ENCODE data around the gene CERS1.

Gene CERS1

GRCh38 chr19:18847549-18848463 is 48.2 kb downstream of the CERS1 start:
- no peak for DNase-seq (ENCODE audit: low read depth, low spot score)
- no peak overlapping the region for H3K4me3 ChIP-seq (ENCODE audit: low read length)

- H3K4me3 ChIP-seq (ENCODE audit: low read length): no peak overlapping the region
- no peak for DNase-seq (ENCODE audit: low read depth, low spot score)
Measured at GRCh38 chr19:18846862-18847548, 49.0 kb downstream of the CERS1 start.

- no peak overlapping the region for H3K4me3 ChIP-seq (ENCODE audit: low read length)
Measured at GRCh38 chr19:18845961-18846360, 50.0 kb downstream of the CERS1 start.

GRCh38 chr19:18844806-18845329 is 51.1 kb downstream of the CERS1 start:
- H3K4me3 ChIP-seq (ENCODE audit: low read length): no peak overlapping the region
- no peak for DNase-seq (ENCODE audit: low read depth, low spot score)

More at GRCh38 chr19:18845961-18846360, 50.0 kb downstream of the CERS1 start:
- DNase-seq (ENCODE audit: low read depth, low spot score): no peak

- DNase-seq (ENCODE audit: low read depth, low spot score): peak; percentile 20
Measured at GRCh38 chr19:18843960-18844359, 52.0 kb downstream of the CERS1 start.

GRCh38 chr19:18842166-18842565 is 53.8 kb downstream of the CERS1 start:
- H3K4me3 ChIP-seq (ENCODE audit: low read length): no peak overlapping the region
- DNase-seq (ENCODE audit: low read depth, low spot score): no peak

More at GRCh38 chr19:18843960-18844359, 52.0 kb downstream of the CERS1 start:
- no peak overlapping the region for H3K4me3 ChIP-seq (ENCODE audit: low read length)

- H3K4me3 ChIP-seq (ENCODE audit: low read length): no peak overlapping the region
- DNase-seq (ENCODE audit: low read depth, low spot score): no peak
Measured at GRCh38 chr19:18841400-18841799, 54.6 kb downstream of the CERS1 start.

GRCh38 chr19:18840288-18841267 is 55.4 kb downstream of the CERS1 start:
- DNase-seq (ENCODE audit: low read depth, low spot score): no peak
- H3K4me3 ChIP-seq (ENCODE audit: low read length): no peak overlapping the region

GRCh38 chr19:18839465-18840287 is 56.3 kb downstream of the CERS1 start:
- no peak for DNase-seq (ENCODE audit: low read depth, low spot score)
- H3K4me3 ChIP-seq (ENCODE audit: low read length): no peak overlapping the region

- no peak for DNase-seq (ENCODE audit: low read depth, low spot score)
- H3K4me3 ChIP-seq (ENCODE audit: low read length): no peak overlapping the region
Measured at GRCh38 chr19:18834644-18834984, 61.3 kb downstream of the CERS1 start.

- H3K4me3 ChIP-seq (ENCODE audit: low read length): peak overlapping the region; percentile 87
- DNase-seq (ENCODE audit: low read depth, low spot score): no peak
Measured at GRCh38 chr19:18833849-18834643, 61.9 kb downstream of the CERS1 start.

GRCh38 chr19:18833141-18833476 is 62.8 kb downstream of the CERS1 start:
- peak overlapping the region; percentile 87 for H3K4me3 ChIP-seq (ENCODE audit: low read length)
- no peak for DNase-seq (ENCODE audit: low read depth, low spot score)

GRCh38 chr19:18832306-18833140 is 63.4 kb downstream of the CERS1 start:
- no peak for DNase-seq (ENCODE audit: low read depth, low spot score)
- peak overlapping the region; percentile 87 for H3K4me3 ChIP-seq (ENCODE audit: low read length)

- DNase-seq (ENCODE audit: low read depth, low spot score): peak; percentile 90
- peak within 1 kb of the TSS; percentile 87 for H3K4me3 ChIP-seq (ENCODE audit: low read length)
Measured at GRCh38 chr19:18831524-18832305, 64.2 kb downstream of the CERS1 start, which contains the start of gene UPF1. Gene UPF1, plus strand, starts transcription at chr19:18831959. Its CDS starts 251 bp downstream, at chr19:18832210.

GRCh38 chr19:18830488-18830887 is 65.5 kb downstream of the CERS1 start:
- no peak for DNase-seq (ENCODE audit: low read depth, low spot score)
- H3K4me3 ChIP-seq (ENCODE audit: low read length): no peak overlapping the region

GRCh38 chr19:18828786-18829185 is 67.2 kb downstream of the CERS1 start:
- no peak for DNase-seq (ENCODE audit: low read depth, low spot score)
- no peak overlapping the region for H3K4me3 ChIP-seq (ENCODE audit: low read length)
